Measurements from ENCODE around the gene FDX1.

The FDX1 gene

DNA sequence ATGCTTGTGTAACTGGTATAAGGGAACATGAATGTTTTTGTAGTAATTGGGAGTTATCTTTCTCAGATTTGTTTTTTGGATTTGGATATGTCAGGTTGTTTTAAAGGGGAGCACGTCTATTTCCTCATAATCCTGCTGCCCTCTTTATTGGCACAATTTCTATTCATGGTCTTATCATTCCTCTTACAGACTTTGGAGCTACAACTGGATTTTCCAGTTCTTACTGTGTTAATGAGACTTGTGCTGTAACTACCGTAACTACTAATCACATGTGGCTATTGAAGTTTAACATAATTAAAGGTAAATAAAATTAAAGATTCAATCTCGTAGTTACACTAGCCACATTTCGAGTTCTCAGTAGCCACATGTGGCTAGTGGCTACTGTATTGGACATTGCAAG lies 1.9 kb downstream of the FDX1 start:
- DNase-seq, result no peak

DNA sequence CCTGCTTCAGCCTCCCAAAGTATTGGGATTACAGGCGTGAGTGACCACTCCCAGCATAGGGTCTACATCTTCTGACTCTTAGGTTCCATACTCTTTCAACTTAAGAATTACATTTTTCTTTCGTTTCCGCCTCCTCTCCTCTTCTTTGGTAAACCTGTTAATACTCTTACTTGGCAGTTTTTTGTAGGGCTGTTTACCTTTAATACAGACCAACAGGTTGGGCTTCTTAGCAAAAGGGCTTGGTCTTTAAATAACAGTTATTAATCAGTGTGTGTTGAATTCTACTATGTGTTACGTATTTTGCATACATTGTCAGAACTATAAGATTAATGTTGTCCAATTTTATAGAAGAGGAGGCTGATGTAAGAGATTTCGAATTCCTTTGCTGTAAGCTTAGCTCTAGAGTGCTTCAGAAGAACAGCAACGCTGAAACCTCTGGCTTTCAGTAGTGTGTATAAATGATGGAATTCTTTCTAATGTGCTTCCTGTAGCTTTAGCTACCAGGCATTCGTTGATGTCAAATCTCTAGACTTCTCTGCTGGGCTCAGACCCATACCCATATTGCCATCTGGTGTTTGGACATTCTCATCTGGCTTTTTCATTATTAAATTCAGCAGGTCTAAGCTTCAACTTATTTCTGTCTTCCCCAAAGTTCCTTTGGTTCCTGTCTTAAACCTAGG lies 3.1 kb downstream of the FDX1 start:
- DNase-seq, result no peak

DNA sequence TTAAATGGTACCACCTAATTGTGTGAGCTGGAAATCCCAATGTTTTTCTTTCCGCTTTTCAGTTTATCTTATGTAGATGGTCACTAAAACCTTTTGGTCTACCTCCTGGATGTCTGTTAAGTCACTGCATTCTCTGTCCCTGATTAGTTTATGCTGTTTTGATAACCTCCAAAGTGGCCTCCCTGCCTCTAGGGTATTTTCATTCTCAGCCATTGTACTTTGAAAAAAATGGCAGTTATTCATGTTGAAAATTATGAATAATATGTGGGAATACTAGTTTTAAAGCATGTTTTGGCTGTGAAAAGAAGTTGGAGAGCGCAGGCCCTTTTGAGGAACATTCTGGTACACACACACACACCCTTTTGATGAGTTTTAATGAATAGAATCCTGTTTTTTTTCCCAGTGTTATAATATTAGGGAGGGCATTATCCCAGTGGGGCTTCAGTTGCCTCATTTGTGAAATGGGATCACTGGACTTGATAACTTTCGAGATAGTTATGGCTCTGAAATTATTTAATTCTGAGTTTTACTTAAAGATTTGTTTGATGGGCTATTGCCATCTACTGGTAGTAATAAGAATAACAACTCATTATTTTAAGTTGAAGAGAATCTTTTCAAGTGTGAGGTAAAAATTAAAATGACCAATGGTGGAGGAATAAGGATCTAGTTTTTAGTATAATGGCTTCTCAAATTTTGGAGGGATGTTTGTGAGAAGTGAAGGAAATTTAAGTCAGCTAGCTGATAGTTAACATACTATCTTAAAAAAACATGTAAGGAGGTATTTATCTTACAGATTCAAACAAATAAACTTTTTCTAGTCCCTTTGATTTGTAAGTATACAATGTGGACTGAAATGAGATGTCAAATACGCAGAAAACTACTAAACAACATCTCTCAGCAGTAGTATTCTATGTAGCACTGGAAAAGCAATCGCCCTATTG lies 3.9 kb downstream of the FDX1 start:
- peak; percentile 25 for DNase-seq

DNA sequence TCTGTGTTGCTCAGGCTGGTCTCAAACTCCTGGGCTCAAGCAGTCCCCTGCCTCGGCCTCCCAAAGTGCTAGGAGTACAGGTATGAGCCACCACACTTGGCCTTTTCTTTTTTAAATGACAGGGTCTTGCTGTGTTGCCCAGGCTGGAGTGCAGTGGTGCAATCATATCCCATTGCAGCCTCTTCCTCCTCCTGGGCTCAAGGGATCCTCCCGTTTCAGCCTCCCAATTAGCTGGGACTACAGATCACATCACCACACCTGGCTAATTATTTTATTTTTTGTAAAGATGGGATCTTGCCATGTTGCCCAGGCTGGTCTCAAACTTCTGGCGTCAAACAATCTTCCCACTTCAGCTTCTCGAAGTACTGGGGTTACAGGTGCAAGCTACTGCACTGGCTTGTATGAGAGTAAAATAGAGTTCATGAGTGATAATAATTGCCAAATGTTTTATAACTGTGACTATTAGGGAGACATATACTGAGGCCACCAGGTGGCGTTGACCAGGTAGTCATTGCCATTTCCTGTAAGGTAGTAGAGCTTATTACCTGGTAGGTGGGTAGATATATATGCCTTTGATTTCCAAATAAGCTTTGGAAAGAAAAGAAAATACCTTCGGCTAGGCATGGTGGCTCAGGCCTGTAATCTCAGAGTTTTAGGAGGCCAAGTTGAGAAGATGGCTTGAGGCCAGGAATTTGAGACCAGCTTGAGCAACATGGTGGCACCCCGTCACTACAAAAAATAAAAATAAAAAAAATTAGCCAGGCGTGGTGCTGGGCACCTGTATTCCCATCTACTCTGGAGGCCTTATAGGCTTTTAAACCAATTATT lies 5.4 kb downstream of the FDX1 start:
- no peak for DNase-seq

DNA sequence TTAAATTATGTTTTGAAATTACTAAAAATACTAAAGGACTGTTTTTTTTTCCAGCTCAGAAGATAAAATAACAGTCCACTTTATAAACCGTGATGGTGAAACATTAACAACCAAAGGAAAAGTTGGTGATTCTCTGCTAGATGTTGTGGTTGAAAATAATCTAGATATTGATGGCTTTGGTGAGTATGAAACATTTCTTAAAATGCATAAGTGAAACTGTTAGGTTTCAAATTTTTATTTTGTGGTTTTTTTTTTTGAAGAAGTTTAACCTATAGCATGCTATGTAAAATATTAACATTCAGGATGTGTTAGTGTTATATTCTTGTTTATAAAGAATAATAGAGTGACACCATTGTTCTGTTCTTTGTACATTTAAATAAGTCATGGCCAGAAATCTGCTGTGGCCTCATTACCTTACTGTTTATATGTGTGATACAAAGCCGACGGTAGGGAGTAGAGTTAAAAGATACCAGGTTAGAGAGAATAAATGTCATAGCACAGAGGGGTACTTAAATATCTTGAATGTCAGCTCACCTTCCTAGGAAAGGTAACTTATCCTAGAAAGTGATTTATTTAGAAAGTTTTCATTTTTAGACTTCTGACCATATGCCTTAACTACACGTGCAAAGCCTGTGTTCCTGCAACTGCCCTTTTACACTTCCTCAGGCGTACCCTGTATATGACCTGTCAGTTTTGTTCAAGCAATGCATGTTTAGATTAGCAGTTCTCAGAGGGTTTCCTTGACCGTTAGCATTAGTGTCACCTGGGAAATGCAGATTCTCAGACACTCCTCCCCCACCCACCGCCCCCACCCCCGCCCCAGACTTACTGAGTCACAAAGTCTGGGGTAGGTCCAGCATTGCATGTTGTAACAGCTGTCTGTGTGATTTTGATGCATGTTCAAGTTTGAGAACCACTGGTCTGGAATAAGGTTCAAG lies 6.3 kb downstream of the FDX1 start:
- DNase-seq, result no peak

DNA sequence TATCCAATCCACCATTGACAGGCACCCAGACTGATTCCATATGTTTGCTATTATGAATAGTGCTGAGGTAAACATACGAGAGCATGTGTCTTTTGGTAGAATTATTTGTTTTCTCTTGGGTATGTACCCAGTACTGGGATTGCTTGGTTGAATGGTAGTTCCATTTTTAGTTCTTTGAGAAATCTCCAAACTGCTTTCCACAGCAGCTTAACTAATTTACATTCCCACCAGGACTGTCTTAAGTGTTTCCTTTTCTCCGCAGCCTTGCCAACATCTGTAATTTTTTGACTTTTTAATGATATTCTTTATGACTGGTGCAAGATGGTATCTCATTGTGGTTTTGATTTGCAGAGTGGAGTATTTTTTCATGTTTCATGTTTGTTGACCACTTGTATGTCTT lies 8.3 kb downstream of the FDX1 start:
- no peak for DNase-seq

DNA sequence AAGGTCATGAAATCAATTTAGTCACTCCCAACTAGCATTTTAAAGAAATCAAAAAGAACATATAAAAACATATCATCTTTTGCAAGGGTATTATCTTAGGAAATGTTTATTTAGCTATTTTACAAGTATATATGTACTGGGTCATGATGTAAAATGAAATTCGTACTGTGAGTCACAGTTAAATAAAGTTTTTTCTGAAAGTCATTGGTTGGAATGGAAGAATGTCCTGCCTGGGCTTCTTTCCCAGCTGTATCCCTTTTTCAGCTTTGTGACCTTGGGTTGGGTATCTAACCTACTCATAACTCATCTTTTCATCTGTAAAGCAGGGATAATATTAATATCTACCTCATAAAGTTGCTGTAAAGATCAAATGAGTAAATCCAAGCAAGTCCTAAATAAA lies 15.7 kb downstream of the FDX1 start:
- DNase-seq, result no peak

DNA sequence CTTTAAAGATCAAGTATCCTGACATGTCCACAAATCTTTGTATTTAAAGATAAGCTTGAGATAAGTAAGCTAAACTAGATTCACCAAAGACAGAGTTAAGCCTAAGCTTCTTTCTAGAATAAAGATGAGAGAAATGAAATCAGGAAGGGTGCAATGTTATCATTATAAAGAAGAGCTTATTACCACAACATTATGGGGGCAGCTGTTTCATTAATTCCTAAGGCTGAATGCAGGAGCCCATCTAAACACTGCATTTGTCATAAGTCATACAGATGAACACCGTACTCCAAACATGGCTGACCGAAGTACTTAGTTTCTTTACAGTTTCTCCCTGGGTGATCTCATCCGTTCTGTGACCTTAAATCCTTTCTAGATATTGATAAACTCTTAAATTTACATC lies 16.3 kb downstream of the FDX1 start:
- no peak for DNase-seq

DNA sequence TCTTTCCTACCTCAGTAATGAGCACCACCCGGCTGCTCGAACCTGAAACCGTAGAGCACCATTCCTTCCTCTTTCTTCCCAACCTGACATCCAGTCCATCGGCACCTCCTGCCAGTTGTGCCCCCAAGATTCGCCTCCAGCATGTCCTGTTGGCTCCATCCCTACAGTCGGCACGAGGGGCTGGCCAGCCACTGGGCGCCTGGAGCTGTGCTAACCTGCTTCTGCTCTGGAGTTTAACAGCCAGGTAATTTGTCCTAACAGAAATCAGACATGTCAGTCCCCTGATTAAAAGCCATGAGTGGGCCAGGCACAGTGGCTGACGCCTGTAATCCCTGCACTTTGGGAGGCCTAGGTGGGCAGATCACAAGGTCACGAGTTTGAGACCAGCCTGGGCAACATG lies 16.8 kb downstream of the FDX1 start:
- DNase-seq, result no peak

DNA sequence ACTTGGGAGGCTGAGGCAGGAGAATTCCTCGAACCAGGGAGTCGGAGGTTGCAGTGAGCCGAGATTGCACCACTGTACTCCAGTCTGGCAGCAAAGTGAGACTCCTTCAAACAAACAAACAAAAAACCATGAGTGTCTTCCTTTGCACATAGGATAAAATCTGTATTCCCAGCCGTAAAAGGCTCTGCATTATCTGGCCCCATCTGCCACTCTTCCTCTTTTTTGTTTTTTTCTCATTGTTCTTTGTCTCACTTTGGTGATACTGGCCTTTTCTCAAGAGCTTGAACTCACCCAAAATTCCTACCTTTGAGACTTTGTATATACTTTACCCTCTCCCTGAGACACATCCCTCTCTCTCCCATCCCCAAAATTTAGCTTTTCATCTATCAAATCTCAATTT lies 17.6 kb downstream of the FDX1 start:
- no peak for DNase-seq

DNA sequence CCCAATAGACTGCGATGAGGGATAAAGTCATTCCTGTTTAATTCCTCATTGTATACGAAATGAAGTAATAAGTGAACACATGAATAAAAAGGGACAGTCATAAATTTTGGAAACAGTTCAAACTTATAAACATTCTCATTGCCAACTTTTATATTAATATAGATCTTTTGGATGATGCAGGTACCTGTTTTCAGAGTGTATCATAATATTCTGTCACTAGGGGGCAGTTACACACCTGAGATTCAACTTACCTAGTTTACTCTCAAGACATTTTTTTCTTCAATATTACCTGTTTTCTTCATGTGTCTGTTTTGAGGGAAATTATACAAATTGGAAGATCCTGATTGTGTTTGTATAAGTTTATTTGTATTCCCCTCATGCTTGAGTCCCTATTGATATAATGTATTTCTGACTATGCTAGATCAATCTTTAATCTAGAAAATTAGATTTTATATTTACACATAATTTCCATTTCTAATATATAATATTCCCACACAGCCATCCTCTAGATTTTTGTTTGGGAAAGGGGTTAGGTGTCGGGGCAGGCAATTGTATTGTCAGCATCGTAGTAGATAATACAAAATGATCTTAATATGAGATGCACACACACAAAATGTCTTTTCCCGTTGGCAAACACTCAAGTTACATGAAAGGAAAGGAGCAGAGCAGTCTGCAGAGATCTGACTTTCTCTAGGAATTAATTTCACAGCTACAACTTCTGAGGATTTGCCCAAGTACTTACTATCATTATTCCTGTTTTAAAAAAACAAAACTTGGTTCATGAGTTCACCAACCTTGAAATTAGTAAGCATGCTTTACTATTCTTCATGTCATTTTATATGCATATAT lies 18.4 kb downstream of the FDX1 start:
- DNase-seq, result peak; percentile 12

DNA sequence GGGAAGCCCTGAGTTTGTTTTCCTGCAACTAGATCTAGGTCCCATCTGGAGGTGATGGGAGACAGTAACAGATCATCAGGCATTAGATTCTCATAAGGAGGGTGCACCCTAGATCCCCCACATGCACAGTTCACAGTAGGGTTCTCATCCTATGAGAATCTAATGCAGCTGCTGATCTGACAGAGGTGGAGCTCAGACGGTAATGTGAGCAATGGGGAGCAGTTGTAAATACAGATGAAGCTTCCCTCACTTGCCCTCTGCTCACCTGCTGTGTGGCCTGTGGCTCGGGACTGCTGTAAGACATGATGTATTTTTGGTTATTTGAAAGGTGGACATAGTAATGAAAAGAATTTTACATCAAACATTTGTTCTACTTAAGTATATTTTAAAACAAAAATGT lies 20.5 kb downstream of the FDX1 start:
- no peak for DNase-seq

DNA sequence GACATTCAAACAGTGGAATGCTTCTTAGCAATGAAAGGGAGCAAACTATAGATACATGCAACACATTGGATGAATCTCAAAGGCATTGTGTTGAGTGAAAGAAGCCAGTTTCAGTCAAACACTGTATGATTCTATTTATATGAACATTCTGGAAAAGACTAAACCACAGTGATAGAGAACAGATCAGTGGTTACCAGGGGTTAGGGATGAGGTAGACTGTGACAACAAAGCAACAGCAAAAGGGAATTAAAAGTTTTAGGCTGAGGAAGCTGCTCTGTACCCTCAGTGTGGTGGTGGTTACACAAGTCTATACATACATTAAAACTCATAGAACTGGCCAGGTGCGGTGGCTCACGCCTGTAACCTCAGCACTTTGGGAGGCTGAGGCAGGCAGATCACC lies 23.0 kb downstream of the FDX1 start:
- no peak for DNase-seq

DNA sequence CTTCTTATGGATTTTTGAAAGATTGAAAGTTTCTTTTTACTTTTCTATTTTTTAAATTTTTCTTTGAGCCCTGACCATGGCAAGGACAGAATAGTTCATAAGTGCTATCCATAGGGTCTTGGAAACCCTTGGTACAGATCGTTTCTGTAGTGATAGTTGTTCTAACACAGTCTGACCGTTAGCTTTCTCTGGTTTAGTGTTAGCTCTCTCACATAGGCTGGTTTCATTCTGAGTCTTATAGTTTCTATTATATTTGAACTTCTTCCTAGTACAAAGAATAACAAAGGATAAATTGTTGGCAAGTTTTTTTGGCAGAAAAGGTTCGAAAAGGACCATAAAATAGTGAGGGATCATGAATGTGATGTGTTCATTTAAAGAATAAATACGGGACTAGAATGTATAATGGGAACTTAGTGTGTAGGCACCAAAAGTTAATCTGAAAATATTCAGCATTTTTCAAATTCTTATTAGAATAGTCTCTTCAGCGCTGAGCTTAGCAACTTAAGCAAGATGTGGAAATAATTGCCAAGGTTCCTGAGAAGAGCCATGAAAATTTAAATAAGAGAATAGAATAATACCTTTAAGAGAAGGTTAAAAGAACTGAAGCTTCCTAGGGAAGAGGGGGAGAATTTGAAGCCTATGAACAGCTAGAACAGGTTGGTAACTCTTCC lies 24.1 kb downstream of the FDX1 start:
- no peak for DNase-seq

DNA sequence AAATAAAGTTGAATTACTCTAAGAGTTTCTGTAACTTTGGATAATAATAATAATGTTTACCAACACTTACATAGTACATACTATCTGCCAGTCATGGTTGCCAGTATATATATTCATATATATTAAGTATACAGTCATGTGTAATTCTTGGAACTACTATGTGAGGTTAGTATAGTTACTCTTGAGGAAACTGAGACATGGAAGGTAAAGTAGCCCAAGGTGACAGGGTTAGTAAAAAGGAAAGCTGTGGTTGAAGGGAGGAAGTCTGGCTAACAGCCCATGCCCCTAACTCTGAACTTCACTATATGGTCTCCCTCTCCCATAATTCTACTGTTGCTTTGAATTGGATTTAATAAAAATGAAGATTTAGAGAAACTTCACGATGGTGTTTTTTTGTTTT lies 24.9 kb downstream of the FDX1 start:
- no peak for DNase-seq

DNA sequence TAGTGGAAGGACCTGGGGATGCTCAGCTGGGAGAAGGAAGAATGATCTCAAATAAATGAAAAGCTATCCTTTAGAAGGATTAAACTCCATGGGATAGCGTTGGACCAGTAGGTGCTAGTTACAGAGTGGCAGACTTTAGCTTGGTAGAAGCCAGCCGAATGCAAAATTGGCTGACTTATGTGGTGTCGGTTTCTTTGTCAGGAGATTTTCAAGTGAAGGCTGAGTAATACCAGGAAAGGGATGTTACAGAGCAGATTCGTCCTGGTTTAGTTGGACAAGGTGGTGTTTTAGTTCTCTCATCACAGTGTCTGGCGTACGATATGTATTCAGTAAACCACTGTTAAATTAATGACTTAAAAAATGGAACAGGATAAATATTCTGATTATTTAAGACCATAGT lies 26.0 kb downstream of the FDX1 start:
- no peak for DNase-seq

DNA sequence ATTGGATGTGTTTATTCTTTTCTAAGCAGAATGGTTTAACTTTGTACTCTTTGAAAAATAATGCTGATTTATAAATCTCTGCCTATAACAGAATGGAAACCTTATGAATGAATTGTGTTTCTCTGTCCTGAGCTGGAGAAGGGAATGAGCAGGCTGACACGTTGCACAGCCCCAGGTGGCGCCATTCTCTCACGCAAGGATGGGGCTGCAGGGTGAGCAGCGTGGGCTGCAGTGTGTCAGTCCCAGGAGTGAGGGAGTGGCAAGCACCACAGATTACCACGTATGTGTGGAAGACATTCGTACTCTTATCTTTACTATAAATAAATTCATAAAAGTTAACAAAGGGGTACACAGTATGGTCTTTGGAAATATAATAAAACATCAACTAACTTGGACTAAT lies 33.4 kb downstream of the FDX1 start:
- peak; percentile 40 for DNase-seq

DNA sequence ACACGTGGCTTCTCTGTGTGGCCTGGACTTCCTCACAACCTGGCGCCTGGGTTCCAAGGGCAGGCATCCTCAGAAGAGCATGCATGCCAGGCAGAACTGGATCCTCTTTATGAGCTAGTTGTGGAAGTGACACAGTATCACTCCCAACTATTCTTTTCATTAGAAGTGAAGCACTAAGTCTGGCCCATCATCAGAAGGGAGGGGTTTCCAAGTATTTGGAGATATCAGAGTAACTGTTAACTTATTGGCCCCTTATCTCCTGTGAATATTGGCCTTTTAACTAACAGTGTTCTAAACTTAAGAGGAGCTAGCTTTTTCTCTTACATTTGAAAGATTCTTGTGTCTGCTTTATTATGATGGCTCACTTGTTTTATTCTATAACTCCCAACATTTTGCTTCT lies 35.5 kb downstream of the FDX1 start:
- DNase-seq, result no peak

DNA sequence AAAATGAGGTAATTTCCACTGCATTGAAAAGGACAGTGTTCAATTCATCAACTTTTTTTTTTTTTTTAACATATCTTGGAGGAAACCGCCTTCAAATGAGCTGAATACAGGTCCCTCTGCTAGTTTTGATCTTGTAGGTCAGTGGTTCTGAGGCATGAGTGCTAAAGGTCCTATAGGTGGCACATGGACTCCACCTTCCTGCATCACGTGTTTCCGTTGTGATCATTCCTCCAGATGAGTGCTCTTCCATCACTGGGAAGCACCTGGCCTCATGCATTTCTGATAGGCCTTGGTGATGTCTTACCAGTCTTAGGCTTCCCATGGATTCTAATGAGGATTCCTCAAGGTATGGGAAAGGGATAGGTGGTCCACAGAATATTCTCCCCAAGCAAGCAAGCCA lies 37.8 kb downstream of the FDX1 start:
- DNase-seq, result no peak

DNA sequence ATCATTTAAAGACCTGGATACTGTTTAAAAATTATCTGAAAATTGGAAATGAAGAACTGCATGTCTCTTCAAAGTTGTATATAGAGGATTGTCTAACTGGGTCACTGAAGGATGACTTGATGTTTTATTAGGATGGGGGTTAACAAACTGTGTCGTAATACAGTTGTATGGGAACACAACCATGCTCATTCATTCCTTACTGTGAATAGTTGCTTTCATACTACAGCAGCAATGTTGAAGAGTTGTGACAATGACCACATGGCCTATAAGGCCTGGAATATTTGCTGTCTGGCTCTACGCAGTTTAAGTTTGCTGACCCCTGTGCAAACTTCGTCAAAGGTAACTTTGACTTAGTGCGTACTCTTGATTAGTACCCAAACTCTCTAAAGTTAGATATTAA lies 38.4 kb downstream of the FDX1 start:
- no peak for DNase-seq

DNA sequence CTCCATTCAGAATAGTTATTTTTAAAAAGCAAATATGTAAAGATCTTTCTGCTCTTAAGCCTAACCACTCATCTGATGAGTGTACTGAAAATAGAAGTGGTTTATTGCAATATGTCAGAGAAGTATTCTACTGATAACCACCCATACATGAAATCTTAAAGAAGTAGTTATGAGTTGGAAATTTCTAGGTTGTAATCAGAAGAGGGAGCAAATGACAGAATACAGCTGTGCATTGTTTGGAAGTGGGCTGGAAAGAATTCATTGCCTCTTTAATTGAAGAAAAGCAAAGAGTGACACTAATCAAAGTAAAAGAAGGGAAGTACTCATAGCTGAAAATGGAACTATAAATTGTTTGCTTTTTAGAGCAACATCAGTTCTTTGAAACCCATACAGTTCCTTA lies 39.4 kb downstream of the FDX1 start:
- DNase-seq, result no peak
